H9 (cell line): Measurements from ENCODE around the gene SLC12A4. TPM values are rescaled to one million over a fixed set of nuclear protein-coding genes. Genes with fewer than 3 reads are reported as not detected.

Source experiments
- DNase-seq: peaks from one replicate; pipeline ENCODE4 v3.0.0-alpha.2; 2017
- H2AFZ ChIP-seq: one replicate; pipeline ENCODE4 v1.6.1; 2013; ENCODE audit warnings: mild to moderate bottlenecking, low read length, control low read depth, moderate library complexity
- H2AK5ac ChIP-seq: 2 replicates; pipeline ENCODE4 v1.6.1; 2013; ENCODE audit warnings: low read length, control low read depth, mixed read lengths; ENCODE audit not compliant: insufficient read length
- H2BK120ac ChIP-seq: one replicate; pipeline ENCODE4 v1.6.1; 2013; ENCODE audit warnings: low read depth, mild to moderate bottlenecking, low read length, control low read depth, inconsistent platforms; ENCODE audit not compliant: poor library complexity, severe bottlenecking
- H2BK12ac ChIP-seq: 2 replicates; pipeline ENCODE4 v1.6.1; 2013; ENCODE audit warnings: low read length, control low read depth, mixed read lengths, low read depth; ENCODE audit not compliant: insufficient read length
- H2BK15ac ChIP-seq: 2 replicates; pipeline ENCODE4 v1.6.1; 2013; ENCODE audit warnings: low read depth, low read length, control low read depth
- H2BK20ac ChIP-seq: one replicate; pipeline ENCODE4 v1.6.1; 2013; ENCODE audit warnings: low read depth, mild to moderate bottlenecking, low read length, control low read depth, inconsistent platforms; ENCODE audit not compliant: poor library complexity, severe bottlenecking
- H2BK5ac ChIP-seq: 2 replicates; pipeline ENCODE4 v1.6.1; 2013; ENCODE audit warnings: low read length, control low read depth, mixed read lengths; ENCODE audit not compliant: insufficient read length
- H3K14ac ChIP-seq: 2 replicates; pipeline ENCODE4 v1.6.1; 2013; ENCODE audit warnings: low read length, control low read depth; ENCODE audit not compliant: insufficient read depth
- H3K18ac ChIP-seq: 2 replicates; pipeline ENCODE4 v1.6.1; 2013; ENCODE audit warnings: low read depth, mild to moderate bottlenecking, mixed read lengths, low read length, control low read depth; ENCODE audit not compliant: insufficient read length
- H3K23ac ChIP-seq: 2 replicates; pipeline ENCODE4 v1.6.1; 2013; ENCODE audit warnings: low read length, control low read depth, mixed read lengths, low read depth; ENCODE audit not compliant: insufficient read length
- H3K23me2 ChIP-seq: 2 replicates; pipeline ENCODE4 v1.6.1; 2013; ENCODE audit warnings: low read depth, mild to moderate bottlenecking, mixed read lengths, low read length, control low read depth; ENCODE audit not compliant: insufficient read length, poor library complexity, severe bottlenecking
- H3K27ac ChIP-seq: 2 replicates; pipeline ENCODE4 v1.5.1; 2013; ENCODE audit warnings: low read length, control low read depth, mixed read lengths, low read depth; ENCODE audit not compliant: insufficient read length
- H3K27me3 ChIP-seq: 2 replicates; pipeline ENCODE4 v1.6.1; 2013; ENCODE audit warnings: low read length, control low read depth, inconsistent platforms; ENCODE audit not compliant: insufficient read depth
- H3K4ac ChIP-seq: 2 replicates; pipeline ENCODE4 v1.6.1; 2013; ENCODE audit warnings: low read depth, mild to moderate bottlenecking, control low read depth, inconsistent platforms, low read length, moderate library complexity
- H3K4me1 ChIP-seq: 2 replicates; pipeline ENCODE4 v1.6.1; 2013; ENCODE audit warnings: low read length, control low read depth, inconsistent platforms; ENCODE audit not compliant: insufficient read depth
- H3K4me2 ChIP-seq: 2 replicates; pipeline ENCODE4 v1.6.1; 2013; ENCODE audit warnings: low read length, control low read depth, mixed read lengths; ENCODE audit not compliant: insufficient read length, insufficient read depth
- H3K56ac ChIP-seq: 2 replicates; pipeline ENCODE4 v1.6.1; 2013; ENCODE audit warnings: low read depth, mild to moderate bottlenecking, mixed read lengths, low read length, control low read depth; ENCODE audit not compliant: insufficient read length
- H3K79me1 ChIP-seq: 2 replicates; pipeline ENCODE4 v1.6.1; 2013; ENCODE audit warnings: low read depth, mild to moderate bottlenecking, moderate library complexity, low read length, control low read depth, inconsistent platforms; ENCODE audit not compliant: insufficient read depth, poor library complexity, severe bottlenecking
- H3K79me2 ChIP-seq: 2 replicates; pipeline ENCODE4 v1.6.1; 2013; ENCODE audit warnings: low read length, control low read depth, inconsistent platforms; ENCODE audit not compliant: insufficient read depth
- H3K9ac ChIP-seq: 2 replicates; pipeline ENCODE4 v1.6.1; 2013; ENCODE audit warnings: low read length, control low read depth, mixed read lengths; ENCODE audit not compliant: insufficient read length; ENCODE audit errors: extremely low read depth
- H3K9me3 ChIP-seq: one replicate; pipeline ENCODE4 v1.6.1; 2013; ENCODE audit warnings: low read depth, low read length, inconsistent platforms; ENCODE audit not compliant: control insufficient read depth
- H3T11ph ChIP-seq: one replicate; pipeline ENCODE4 v1.6.1; 2013; ENCODE audit warnings: mild to moderate bottlenecking, low read length, control low read depth, inconsistent platforms
- H4K20me1 ChIP-seq: one replicate; pipeline ENCODE4 v1.6.1; 2013; ENCODE audit not compliant: control insufficient read depth, insufficient read length, insufficient read depth
- H4K5ac ChIP-seq: 2 replicates; pipeline ENCODE4 v1.6.1; 2013; ENCODE audit warnings: low read depth, mild to moderate bottlenecking, mixed read lengths, low read length, control low read depth; ENCODE audit not compliant: insufficient read length
- H4K8ac ChIP-seq: replicated peaks from 2 replicates; pipeline ENCODE4 v1.6.1; 2013; ENCODE audit warnings: low read length, control low read depth, mixed read lengths, low read depth; ENCODE audit not compliant: insufficient read length
- H4K91ac ChIP-seq: 2 replicates; pipeline ENCODE4 v1.6.1; 2013; ENCODE audit warnings: low read depth, mild to moderate bottlenecking, moderate library complexity, mixed read lengths, low read length, control low read depth; ENCODE audit not compliant: insufficient read length
- H3K27ac Mint-ChIP-seq, 3 experiments: 2 replicates in 2 of 3; 3 replicates in 1 of 3; pipeline ENCODE4 v1.8.0; 2020 to 2021; ENCODE audit warnings: mixed read lengths in 3 of 3, mild to moderate bottlenecking in 1 of 3, moderate library complexity in 1 of 3
- H3K27me3 Mint-ChIP-seq: 2 replicates; pipeline ENCODE4 v1.8.0; 2021; ENCODE audit warnings: low read depth, mild to moderate bottlenecking, moderate library complexity, mixed read lengths
- H3K36me3 Mint-ChIP-seq, 3 experiments: 2 replicates in 2 of 3; 3 replicates in 1 of 3; pipeline ENCODE4 v1.8.0; 2020 to 2021; ENCODE audit warnings: low read depth in 3 of 3, mixed read lengths in 3 of 3; ENCODE audit not compliant: insufficient read depth in 1 of 3
- H3K4me1 Mint-ChIP-seq, 2 experiments: 2 replicates each; pipeline ENCODE4 v1.8.0; 2020; ENCODE audit warnings: mixed read lengths in 2 of 2
- H3K4me3 Mint-ChIP-seq, 2 experiments: 2 replicates in 1 of 2; 3 replicates in 1 of 2; pipeline ENCODE4 v1.8.0; 2020 to 2021; ENCODE audit warnings: mild to moderate bottlenecking in 2 of 2, mixed read lengths in 2 of 2, moderate library complexity in 1 of 2
- H3K9me3 Mint-ChIP-seq, 2 experiments: 2 replicates in 1 of 2; 3 replicates in 1 of 2; pipeline ENCODE4 v1.8.0; 2020; ENCODE audit warnings: mild to moderate bottlenecking in 2 of 2, mixed read lengths in 2 of 2, moderate library complexity in 1 of 2
- WGBS: extraction: QIAGEN DNeasy Blood & Tissue Kit; methylation state at CpG from one replicate; pipeline ENCODE4 v1.1.7; 2013; ENCODE audit warnings: missing lambda C conversion rate, low lambda C conversion rate, mixed read lengths; ENCODE audit not compliant: insufficient read length; ENCODE audit errors: extremely low coverage; 5-methylcytosine and 5-hydroxymethylcytosine counted together
- total RNA-seq: library from RNA; stranded (reverse); gene quantifications from 2 replicates; pipeline ENCODE4 v1.2.1, GENCODE V29; 2021
- TF ChIP-seq, protein P1 (sequence below): fragments of 200-600 bp; sonication (generic); conservative IDR thresholded peaks from 3 replicates; pipeline ENCODE4 v1.8.0; 2021; ENCODE audit warnings: antibody characterized with exemption, mild to moderate bottlenecking

SLC12A4 gene
- total RNA-seq, 1 experiment from 2014 or later = 46.7 TPM

DNA sequence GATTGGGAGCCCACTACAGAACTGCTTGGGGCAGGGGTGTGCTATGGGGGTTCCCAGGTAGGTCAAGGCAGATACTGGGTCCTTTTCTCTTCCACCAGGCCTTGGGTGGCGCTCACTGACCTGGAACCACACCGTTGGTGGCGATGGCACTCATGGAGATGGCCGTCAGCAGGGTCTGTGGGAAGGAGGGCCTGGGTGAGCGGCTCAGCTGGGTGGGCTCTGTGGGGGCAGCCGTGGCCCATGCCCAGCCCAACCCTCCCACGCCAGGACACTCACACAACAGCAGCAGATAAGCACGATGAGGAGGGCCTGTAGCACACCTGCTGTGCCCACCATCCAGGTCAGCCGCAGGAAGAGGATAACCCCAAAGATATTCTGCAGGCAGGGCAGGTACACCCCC, 10.8 kb downstream of the SLC12A4 start:
- H3K4me1 ChIP-seq = no peaks in the 10 kb centered on the region
- H3K4me1 Mint-ChIP-seq = no peaks in the 10 kb centered on the region
- no peak overlapping the region for H2AFZ ChIP-seq
- no peak overlapping the region for H3K14ac ChIP-seq
- no peak overlapping the region for H4K5ac ChIP-seq
- WGBS = no CpG with 5 or more reads among the region's 9 CpGs
- H2AK5ac ChIP-seq = no peak overlapping the region
- H3K56ac ChIP-seq = no peak overlapping the region
- TF ChIP-seq, protein P1, sequence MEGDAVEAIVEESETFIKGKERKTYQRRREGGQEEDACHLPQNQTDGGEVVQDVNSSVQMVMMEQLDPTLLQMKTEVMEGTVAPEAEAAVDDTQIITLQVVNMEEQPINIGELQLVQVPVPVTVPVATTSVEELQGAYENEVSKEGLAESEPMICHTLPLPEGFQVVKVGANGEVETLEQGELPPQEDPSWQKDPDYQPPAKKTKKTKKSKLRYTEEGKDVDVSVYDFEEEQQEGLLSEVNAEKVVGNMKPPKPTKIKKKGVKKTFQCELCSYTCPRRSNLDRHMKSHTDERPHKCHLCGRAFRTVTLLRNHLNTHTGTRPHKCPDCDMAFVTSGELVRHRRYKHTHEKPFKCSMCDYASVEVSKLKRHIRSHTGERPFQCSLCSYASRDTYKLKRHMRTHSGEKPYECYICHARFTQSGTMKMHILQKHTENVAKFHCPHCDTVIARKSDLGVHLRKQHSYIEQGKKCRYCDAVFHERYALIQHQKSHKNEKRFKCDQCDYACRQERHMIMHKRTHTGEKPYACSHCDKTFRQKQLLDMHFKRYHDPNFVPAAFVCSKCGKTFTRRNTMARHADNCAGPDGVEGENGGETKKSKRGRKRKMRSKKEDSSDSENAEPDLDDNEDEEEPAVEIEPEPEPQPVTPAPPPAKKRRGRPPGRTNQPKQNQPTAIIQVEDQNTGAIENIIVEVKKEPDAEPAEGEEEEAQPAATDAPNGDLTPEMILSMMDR = no peak
- H3K9ac ChIP-seq = no peak overlapping the region
- no peak for DNase-seq
- no peaks in the 10 kb centered on the region for H3K9me3 ChIP-seq
- no peak overlapping the region for H3K27ac Mint-ChIP-seq
- no peaks in the 10 kb centered on the region for H3K9me3 Mint-ChIP-seq
- H4K20me1 ChIP-seq = no peaks in the 10 kb centered on the region
- H3K23me2 ChIP-seq = no peaks in the 10 kb centered on the region
- no peak overlapping the region for H4K8ac ChIP-seq
- H2BK20ac ChIP-seq = no peak overlapping the region
- no peaks in the 10 kb centered on the region for H3K27me3 ChIP-seq
- H3K4ac ChIP-seq = no peak overlapping the region
- H2BK120ac ChIP-seq = no peak overlapping the region
- H2BK15ac ChIP-seq = no peak overlapping the region
- peaks cover 17 to 75% (median 47%) of the 10 kb centered on the region in 3 experiments for H3K36me3 Mint-ChIP-seq
- H3K23ac ChIP-seq = no peak overlapping the region
- H3K27ac ChIP-seq = no peak overlapping the region
- no peak overlapping the region for H3K4me2 ChIP-seq
- no peaks in the 10 kb centered on the region for H3K79me2 ChIP-seq
- H4K91ac ChIP-seq = no peak overlapping the region
- H3K79me1 ChIP-seq = no peaks in the 10 kb centered on the region
- H3T11ph ChIP-seq = no peak overlapping the region
- H2BK12ac ChIP-seq = no peak overlapping the region
- H2BK5ac ChIP-seq = no peak overlapping the region
- no peak overlapping the region for H3K18ac ChIP-seq
- no peak overlapping the region for H3K4me3 Mint-ChIP-seq
- H3K27me3 Mint-ChIP-seq = no peaks in the 10 kb centered on the region
